Measurements from ENCODE around the gene CORO7.

The CORO7 gene

GRCh38 chr16:4317532-4318450, 98.6 kb downstream of the CORO7 start:
- no peak for DNase-seq

- no peak for DNase-seq
These were observed 99.4 kb downstream of the CORO7 start for GRCh38 chr16:4316864-4317531.

GRCh38 chr16:4316108-4316863, 100.1 kb downstream of the CORO7 start:
- no peak for DNase-seq

- no peak for DNase-seq
These were observed 100.9 kb downstream of the CORO7 start, which contains the start of gene GLIS2 for GRCh38 chr16:4315186-4316107. Gene GLIS2 (plus strand): TSS chr16:4316067. CDS start chr16:4332281, 16,214 bp downstream.

- DNase-seq: no peak
These were observed 101.7 kb downstream of the CORO7 start for GRCh38 chr16:4314532-4315185.

- no peak for DNase-seq
These were observed 102.5 kb downstream of the CORO7 start for GRCh38 chr16:4313563-4314531.

- no peak for DNase-seq
These were observed 106.5 kb downstream of the CORO7 start for GRCh38 chr16:4309833-4310266.

- DNase-seq: no peak
These were observed 107.1 kb downstream of the CORO7 start for GRCh38 chr16:4309102-4309832.

GRCh38 chr16:4307215-4308037, 109.0 kb downstream of the CORO7 start:
- peak; percentile 88 to 89 for DNase-seq

- no peak for DNase-seq
These were observed 109.8 kb downstream of the CORO7 start for GRCh38 chr16:4306470-4307214.

All from AML-193 (cell line).